Measurements from ENCODE around the gene ARHGAP42. TPM values are rescaled to one million over a fixed set of nuclear protein-coding genes. Genes with fewer than 3 reads are reported as not detected.

Gene ARHGAP42
- total and polyA plus RNA-seq, 2 of the 13 experiments (the other 11 are each of a cell fraction or from before 2014, with no cell fraction given): 2.5 to 4.3 TPM

GRCh38 chr11:100865443-100866065 lies 178.5 kb downstream of the ARHGAP42 start:
- POLR2A ChIA-PET: no interaction called here
- WGBS (ENCODE audit: low lambda C conversion rate): 59% methylated on average over 4 of the region's 4 CpGs
- intact Hi-C loops (cut with micrococcal nuclease; ENCODE audit: unreplicated experiment): no loop called here

More at GRCh38 chr11:100865443-100866065, 178.5 kb downstream of the ARHGAP42 start:
- Histone ChIP-seq H2AFZ (ENCODE audit: low read length) (no peak overlapping the region), H3K79me2 (ENCODE audit: insufficient read depth, low read length) (no peaks in the 10 kb centered on the region), H3K4me2 (ENCODE audit: low read depth, low read length) (no peak overlapping the region), H3K36me3 (replicated peaks in 1 of 2; ENCODE audit: control insufficient read depth in 1 of 2, insufficient read depth in 2 of 2, low read length in 2 of 2) (no peaks in the 10 kb centered on the region), H3K4me1 (ENCODE audit: insufficient read depth, low read length) (no peaks in the 10 kb centered on the region), H3K9ac (ENCODE audit: insufficient read depth, low read depth, low read length) (no peak overlapping the region), H3K4me3 (replicated peaks in 1 of 3; ENCODE audit: insufficient read depth in 1 of 3, low read depth in 2 of 3, low read length in 3 of 3) (no peak overlapping the region), H3K27ac (ENCODE audit: extremely low read length, insufficient read depth, low read length) (no peak overlapping the region), H3K27me3 (ENCODE audit: control insufficient read depth in 1 of 2, insufficient read depth in 2 of 2, low read length in 2 of 2) (no peaks in the 10 kb centered on the region), H3K9me3 (ENCODE audit: low read length) (no peaks in the 10 kb centered on the region), H4K20me1 (ENCODE audit: insufficient read depth, low read length) (no peaks in the 10 kb centered on the region)
- BruUV-seq (replicated peaks): no TSS peak
- in situ Hi-C loops (cut with HindIII; ENCODE audit: extremely low pct_ligation_motif_present, low pct_unique_long_range_greater_than_20kb): no loop called here
- FAIRE-seq (no peak), ATAC-seq (no peak), DNase-seq (ENCODE audit: low spot score) (no peak)
- CTCF ChIA-PET (ENCODE audit: low intra/inter-chr PET ratio, low total read pairs): no interaction called here
- TF ChIP-seq AHR (CRISPR knock-in tag; IDR thresholded peaks at IDR 0.05) (no peak), ZNF747 (CRISPR knock-in tag; IDR thresholded peaks at IDR 0.05; ENCODE audit: borderline replicate concordance) (no peak), ZNF879 (CRISPR knock-in tag; IDR thresholded peaks at IDR 0.05) (no peak), STAT5B (CRISPR knock-in tag; IDR thresholded peaks at IDR 0.05) (no peak), TEAD2 (CRISPR knock-in tag; IDR thresholded peaks at IDR 0.05) (no peak), ELK4 (CRISPR knock-in tag; IDR thresholded peaks at IDR 0.05; ENCODE audit: borderline replicate concordance) (no peak), GTF2F1 (IDR thresholded peaks at IDR 0.05; ENCODE audit: low read length) (no peak), MAFF (IDR thresholded peaks at IDR 0.05; ENCODE audit: low read depth, low read length) (no peak)
- TF ChIP-seq, protein P1, sequence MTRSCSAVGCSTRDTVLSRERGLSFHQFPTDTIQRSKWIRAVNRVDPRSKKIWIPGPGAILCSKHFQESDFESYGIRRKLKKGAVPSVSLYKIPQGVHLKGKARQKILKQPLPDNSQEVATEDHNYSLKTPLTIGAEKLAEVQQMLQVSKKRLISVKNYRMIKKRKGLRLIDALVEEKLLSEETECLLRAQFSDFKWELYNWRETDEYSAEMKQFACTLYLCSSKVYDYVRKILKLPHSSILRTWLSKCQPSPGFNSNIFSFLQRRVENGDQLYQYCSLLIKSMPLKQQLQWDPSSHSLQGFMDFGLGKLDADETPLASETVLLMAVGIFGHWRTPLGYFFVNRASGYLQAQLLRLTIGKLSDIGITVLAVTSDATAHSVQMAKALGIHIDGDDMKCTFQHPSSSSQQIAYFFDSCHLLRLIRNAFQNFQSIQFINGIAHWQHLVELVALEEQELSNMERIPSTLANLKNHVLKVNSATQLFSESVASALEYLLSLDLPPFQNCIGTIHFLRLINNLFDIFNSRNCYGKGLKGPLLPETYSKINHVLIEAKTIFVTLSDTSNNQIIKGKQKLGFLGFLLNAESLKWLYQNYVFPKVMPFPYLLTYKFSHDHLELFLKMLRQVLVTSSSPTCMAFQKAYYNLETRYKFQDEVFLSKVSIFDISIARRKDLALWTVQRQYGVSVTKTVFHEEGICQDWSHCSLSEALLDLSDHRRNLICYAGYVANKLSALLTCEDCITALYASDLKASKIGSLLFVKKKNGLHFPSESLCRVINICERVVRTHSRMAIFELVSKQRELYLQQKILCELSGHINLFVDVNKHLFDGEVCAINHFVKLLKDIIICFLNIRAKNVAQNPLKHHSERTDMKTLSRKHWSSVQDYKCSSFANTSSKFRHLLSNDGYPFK (CRISPR knock-in tag; IDR thresholded peaks at IDR 0.05; ENCODE audit: borderline replicate concordance): no peak

All from HepG2 (cell line).